DMS 273 (cell line): ENCODE data around the gene RAB44.
"Not testable (repeated sequence)": the region's sequence is repeated elsewhere in the genome, so short reads cannot be mapped to it uniquely, and the experiment has no call there.

ENCODE experiments used
- DNase-seq: peaks from one replicate; lab custom pipeline; 2025; ENCODE audit not compliant: unreplicated experiment; lab: John Stamatoyannopoulos, UW

The RAB44 gene

DNA sequence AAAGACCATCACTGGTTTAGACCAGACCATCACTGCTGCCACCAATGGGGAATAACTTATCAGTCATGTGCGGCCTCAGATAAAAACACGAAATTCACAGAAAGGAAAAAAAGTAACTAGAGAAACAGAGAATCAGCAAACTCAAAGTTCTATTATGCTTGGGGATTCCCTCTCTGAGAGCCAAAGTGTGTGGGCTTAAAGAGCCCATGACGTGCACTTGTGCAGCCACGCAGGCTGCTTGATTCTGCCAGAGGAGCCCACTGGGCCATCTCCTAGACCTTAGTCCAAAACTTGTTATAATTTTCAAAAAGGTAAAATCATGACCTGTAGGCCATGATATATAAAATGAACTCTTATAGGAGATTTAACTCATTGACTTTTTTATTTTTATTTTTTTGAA, 15.2 kb downstream of the RAB44 start:
- DNase-seq, result no peak

DNA sequence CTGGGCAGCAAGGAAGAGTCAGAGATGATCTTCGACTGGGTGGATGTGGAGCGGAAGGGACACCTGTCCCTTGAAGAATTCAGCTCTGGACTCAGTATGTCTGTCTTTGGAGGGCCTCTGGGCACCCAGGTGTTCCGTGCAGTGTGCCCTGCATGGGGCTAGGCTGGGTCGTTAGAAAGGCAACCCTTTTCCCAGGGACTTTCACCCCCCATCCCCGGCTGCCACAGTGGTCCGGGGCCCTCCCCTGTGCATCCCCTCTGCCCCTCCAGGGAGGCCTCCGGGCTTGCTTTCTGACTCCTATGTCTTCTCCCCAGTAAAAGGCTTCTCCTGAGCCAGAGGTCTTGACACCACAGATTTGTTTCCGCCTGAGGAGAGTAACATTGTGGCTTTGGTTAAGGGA, 16.2 kb downstream of the RAB44 start:
- no peak for DNase-seq

DNA sequence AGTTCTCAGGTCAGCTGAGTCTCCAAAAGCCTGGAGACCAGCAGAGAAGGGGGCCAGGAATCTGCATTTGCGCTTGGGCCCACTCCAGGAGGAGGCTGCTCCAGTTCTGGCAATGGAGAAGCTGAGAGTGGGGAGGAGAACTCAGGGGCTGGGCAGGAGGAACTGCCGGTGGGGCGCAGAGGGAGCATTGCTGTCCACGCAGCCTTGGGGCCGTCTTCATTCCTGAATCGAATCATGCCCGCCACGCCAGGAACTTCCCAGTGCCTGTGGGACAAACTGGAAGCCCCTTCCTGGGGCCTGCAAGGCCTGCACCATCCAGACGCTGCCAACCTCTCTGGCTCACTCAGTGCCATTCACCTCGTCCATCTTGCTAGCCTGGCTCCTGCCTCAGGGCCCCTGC, 16.9 kb downstream of the RAB44 start:
- DNase-seq, result no peak

DNA sequence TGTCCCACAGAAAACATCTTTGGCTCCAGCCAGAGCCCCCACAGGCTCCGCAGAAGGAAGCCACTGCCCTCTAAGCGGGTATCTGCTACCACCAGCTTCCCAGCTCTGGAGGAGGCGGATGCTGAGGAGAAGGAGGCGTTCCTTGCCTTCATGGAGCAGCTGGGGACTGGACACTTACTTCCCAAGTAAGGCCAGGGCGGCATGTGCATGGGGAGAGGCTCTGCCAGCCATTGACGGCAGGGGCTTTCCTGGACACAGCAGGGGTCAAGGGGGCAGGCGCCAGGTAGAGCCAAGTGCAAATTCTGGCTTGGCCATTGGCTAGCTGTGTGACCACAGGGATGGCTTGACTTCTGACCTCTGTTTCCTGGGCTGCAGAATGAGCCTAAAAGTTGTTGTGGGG, 17.8 kb downstream of the RAB44 start:
- DNase-seq, result no peak

DNA sequence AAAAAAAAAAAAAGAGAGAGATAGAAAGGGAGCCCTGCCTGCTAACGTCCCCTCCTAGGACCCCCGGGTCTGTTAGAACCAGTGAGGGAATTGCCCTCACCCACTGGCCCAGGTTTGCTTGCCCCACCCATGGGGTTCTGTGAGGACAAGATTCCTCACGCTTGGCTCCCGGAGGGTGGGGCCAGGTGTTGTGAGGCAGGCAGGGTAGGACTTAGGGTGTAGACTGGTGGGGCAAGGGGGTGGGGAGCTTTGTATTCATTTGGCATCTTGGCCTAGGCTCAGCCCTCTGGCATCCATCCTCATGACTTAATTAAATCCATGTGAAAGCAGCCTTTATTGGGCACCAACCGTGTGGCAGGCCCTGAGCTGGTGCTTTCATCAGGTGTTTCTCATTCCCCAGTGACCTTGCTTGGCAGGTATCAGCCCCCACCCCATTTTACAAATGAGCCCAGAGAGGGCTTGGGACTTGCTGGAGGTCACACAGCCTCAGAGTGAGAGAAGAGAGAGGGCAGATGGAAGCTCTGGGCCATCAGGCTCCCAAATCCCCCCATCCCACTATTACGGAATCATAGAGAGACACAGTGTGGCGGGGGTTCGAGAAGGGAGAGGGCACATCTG, 19.0 kb downstream of the RAB44 start:
- DNase-seq, result peak; percentile 32

DNA sequence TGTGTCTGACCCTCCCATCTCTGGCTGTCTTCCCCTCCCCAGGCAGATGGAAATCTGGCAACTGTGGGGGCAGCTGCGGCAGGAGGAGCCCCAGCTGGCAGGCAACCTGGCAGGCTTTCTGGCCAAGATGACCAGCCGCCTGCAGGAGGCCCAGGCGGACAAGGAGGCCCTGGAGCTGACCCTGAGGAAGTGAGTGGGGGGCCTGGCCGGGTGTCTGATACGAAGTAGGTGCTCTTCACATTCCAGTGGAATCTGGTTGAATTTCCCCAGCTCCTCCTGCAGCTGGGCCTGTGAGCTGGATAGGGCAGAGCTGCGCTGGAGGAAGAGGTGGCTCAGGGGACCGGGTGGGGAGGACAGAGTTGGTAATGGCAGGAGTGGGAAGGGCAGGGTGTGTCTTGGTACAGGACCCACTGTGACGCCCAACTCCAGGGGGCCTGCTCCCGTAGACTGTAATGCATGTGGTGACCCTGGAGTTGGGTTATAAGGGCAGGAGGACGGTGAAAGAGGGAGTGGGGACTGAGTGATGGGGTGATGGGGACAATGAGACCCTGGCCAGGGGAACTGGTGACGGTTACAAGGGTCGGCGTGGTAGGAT, 19.7 kb downstream of the RAB44 start:
- DNase-seq, result peak; percentile 60

DNA sequence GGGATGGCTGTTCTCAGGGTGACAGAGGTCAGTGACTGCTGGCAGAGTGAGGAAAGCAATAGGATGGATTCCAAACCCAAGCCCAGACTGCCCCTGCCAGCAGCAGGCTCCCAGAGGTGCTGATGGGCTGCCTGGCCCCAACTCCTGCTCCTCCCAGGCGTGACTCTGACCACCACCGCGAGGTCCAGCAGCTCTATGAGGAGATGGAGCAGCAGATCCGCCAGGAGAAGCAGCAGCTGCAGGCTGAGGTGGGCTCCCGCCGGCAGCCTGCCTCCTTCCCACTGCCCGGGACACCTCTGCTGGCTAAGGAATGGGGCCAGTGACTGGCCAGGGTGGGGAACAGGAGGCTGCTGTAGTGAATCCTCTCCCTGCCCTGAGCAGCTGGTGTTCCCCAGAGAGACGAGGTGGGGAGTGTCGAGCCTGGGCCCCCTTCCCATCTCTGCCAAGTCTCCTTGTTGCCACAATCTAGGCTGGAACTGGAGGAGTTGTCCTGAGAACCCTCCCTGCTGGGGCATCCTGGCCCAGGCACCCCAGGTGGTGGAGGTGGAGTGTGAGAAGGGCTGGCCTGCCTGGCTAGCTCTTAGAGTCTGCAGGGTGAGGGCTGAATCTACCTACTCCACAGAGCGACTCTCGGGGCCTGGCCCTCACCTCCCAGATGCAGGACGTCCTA, 20.4 kb downstream of the RAB44 start:
- DNase-seq, result peak; percentile 59

DNA sequence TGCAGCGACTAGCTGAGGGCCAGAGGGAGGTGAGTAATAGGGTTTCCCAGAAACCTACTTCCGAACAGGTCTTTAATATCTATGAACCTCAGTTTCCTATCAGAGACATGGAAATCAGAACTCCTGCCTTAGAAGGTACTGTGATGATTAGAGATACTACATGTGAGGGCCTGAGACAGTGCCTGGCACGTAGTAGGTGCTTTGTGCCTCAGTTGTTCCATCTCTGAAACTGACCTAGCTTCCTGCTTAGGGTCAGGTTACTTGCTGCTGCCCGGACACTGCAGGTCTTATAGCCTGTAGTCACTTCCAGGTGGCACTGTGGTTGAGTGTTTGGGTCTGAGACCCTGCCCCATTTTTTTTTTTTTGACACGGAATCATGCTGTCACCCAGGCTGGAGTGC, 20.9 kb downstream of the RAB44 start:
- DNase-seq, result no peak

DNA sequence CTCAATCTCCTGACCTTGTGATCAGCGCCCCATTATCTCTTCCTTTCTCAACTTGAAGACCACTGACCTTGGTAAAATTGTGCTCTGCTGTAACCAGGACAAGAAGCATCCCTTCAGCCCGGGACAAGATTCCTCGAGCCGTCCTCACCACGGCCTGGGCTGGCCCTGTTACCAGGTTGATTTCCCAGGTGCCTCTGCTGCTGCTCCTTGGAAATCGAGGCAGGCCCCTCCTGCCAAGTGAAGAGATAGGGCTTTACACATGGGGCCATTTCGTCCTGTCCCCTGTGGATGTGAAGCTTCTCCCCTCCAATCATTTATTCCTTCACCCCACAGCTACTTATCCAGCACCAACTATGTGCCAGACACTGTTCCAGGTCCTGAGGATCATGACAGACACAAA, 21.5 kb downstream of the RAB44 start:
- DNase-seq, result no peak

DNA sequence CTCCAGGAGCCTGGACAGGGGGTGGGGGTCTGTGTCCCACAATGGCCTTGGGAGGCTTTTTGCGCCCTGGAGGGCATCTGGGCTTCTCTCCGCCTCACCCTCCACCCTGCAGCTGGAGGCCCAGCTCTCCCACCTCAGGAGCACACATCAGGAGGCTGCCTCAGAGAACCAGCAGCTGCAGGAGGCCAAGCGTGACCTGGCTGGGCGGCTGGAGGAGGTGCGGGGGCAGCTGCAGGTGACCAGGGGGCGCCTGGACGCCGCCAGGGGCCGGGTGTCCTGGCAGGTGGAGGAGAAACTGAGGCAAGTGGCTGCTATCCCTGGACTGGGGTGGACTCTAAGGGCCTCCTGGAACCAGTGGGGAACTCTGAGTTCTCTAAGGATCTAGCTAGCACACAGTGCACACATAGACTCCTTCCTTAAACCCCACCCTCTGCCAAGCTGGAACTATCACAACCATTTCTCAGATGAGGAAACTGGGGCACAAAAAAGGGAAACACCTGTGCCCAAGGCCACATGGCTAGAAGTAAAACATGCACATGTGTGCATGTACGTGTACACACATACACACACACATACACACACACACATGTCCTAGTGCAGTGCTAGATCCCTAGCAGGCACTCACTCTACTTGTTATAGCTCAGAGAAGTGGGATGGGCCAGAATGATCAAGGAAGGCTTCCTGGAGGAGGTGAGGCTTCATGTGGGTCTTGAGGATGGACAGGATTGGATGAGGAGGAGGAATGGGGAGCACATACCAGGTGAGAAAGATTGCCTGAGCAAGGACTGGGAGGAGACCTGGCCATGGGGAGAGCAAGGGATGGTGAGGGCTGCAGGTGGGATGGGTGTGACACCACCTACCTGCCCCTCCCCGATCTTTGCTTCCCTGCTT, 22.9 kb downstream of the RAB44 start:
- DNase-seq, result no peak

DNA sequence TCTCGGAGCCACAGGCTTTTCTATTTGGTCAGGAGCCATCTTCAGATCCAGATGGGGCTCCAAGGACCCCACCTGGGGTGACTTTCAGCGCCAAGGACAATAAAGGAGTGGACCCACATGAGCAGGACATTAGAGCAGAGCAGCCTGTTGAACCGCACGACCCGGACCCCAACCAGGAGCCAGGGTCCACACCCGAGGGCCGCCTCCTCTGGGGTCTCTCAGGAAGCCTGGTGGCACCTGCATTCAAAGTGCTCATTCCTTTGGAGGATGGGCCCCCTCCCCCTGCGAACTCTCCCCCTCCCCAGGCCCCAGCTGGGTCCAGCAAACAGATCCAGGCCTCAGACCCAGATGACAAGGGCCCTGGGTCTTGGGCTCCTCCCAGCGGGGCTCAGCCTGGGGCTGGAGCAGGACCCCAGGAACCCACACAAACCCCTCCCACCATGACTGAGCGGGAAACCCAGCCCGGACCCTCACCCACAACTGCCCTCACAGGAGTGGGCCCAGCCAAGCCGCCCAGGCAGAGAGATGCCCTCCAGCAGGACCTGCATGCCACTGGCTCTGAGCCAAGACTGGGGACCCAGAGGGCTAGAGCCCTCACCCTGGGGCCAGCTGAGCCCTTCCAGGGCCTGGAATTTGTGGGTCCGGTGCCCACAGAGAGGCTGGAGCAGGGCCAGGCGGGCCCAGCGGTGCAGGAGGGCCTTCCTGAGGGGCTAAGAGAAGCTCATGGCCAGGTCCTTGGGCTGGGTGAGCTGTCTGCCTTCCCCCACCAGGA, 23.9 kb downstream of the RAB44 start:
- DNase-seq, result no peak

DNA sequence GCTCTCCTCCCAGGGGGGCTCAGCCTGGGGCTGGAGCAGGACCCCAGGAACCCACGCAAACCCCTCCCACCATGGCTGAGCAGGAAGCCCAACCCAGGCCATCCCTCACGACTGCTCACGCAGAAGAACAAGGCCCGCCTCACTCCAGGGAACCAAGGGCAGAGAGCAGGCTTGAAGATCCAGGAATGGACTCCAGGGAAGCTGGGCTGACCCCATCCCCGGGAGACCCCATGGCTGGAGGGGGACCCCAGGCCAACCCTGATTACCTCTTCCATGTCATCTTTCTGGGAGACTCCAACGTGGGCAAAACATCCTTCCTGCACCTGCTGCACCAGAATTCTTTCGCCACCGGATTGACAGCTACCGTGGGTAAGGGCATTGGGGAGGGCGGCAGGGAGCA, 24.7 kb downstream of the RAB44 start:
- no peak for DNase-seq

DNA sequence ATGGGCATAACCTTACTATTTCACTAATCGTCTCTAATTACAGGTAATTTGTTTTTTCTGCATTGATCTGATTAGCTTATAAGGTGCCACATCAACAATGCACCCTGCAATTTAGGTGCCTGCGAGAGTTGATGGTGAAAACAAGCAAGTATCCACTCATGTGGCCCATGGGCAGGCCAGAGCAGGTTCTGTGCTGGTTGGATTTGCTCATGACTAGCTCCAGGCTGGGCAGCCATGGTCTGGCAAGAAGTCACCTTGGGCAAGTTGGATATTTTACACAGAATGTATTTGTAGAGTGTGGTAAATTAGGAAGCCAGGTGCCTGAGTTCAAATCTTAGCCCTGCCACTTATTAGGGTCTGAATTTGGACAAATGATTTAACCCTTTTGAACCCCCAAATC, 25.3 kb downstream of the RAB44 start:
- no peak for DNase-seq

DNA sequence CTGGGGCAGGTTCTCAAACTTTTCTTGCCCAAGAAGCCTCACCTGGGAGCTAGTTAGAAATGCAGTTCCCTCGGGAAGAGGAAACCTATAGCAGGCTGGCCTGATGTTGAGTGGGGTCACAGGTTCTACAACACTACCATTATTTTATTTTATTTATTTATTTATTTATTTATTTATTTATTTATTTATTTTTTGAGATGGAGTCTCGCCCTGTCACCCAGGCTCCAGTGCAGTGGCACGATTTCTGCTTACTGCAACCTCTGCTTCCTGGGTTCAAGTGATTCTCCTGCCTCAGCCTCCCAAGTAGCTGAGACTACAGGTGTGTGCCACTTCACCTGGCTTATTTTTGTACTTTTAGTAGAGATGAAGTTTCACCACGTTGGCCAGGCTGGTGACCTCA, 26.4 kb downstream of the RAB44 start:
- not testable (repeated sequence) for DNase-seq

DNA sequence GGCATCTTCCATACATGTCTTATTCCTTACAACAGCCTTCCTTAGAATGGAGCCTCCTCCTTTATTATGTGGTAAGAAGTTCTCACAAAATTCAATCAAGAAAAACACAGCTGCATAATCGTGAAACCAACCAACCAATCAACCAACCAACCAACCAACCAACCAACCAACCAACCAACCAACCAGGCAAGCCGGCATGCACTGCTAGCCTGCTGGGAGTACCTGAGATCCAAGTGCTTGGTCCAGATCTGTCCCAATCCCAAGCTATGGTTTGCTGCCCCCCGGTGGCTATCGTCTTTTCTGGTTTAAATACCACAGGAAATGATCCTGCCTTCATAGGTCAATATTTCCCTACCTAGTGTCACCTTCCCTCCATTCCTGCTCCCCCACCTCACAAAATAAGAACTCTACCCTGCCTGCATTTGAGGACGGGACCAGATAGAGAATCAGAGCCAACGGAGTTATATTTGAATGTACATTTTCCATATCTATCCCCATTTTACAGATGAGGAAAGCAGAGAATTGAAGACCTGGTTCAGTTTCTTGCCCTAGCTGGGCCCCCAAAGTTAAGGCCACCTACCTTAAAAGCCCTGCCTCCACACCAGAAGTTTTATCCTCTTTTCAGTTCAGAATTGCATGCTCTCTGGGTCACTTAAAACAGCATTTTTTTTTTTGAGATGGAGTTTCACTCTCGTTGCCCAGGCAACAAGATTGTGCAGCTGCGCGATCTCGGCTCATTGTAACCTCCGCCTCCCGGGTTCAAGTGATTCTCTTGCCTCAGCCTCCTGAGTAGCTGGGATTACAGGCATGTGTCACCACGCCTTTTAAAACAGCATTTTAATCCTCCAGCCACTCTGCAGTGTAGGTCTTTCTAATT, 27.1 kb downstream of the RAB44 start:
- peak; percentile 91 for DNase-seq

DNA sequence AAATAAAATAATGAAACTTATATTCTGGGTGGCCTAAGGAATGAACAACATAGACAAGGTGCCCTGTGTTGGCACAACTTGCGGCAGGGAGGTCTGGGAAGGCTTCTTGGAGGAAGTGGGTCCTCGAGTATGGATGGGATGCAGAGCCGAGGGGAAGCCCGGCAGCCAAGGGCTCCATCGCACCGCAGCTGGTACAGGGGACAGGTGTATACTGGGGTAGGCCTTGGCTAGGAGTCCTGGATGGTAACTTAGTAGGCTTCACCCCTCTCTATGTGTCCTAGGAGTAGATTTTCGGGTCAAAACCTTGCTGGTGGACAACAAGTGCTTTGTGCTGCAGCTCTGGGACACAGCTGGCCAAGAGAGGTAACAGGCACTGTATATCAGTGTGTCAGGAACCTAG, 28.0 kb downstream of the RAB44 start:
- no peak for DNase-seq

DNA sequence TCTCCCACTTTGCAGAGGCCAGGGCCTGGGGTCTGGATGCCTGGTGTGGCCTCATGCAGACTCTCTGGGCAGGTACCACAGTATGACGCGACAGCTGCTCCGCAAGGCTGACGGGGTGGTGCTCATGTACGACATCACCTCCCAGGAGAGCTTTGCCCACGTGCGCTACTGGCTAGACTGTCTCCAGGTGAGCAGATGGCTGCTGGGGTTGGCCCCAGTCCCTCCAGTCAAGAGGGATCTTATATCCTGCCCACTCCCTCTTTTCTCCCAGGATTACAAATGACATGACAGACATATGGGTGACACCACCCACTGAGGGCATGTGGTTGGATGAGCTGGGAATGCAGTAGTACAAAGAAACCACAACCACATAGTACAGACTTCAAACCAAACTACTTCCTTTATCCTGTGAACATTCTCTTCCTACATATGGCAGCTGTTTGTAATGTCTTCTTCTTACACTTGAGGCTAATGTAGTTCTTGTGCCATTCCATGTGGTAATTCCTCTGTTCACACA, 29.9 kb downstream of the RAB44 start:
- peak; percentile 90 for DNase-seq

DNA sequence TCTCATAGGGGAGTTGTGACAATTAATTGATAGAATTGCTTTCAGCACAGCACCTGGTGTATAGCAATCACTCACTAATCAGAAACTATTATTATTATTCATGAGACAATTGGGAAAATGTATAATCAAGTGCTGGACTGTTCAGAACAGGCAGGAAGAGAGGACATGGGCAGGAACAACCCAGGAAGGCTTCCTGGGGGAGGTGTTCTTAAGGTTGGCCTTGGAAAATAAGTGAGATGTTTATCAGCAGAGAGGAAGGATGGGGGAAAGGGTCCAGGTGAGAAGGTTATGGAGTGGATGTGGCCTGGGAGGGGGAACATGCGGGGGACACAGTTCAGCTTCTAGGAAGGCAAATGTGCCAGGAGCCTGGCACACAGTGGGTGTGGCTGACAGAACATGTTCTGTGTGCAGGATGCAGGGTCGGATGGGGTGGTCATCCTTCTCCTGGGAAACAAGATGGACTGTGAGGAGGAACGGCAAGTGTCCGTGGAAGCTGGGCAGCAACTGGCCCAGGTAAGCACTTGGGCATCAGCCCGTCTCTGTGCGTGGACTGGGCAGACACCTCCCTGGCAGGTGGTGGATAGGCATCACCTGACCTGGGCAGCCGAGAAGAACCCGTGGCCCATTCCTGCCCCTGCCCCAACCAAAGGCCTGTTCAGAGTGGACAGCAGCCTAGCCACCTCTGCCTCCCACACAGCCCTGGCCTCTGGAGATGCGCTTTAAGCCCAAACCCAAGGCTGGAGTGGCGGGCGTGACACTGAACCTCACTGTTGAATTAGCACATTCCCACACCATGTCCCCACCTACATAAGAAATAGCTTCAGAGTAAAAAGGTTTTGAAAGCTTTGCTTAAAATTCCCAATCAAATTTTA, 30.9 kb downstream of the RAB44 start:
- DNase-seq, result no peak

DNA sequence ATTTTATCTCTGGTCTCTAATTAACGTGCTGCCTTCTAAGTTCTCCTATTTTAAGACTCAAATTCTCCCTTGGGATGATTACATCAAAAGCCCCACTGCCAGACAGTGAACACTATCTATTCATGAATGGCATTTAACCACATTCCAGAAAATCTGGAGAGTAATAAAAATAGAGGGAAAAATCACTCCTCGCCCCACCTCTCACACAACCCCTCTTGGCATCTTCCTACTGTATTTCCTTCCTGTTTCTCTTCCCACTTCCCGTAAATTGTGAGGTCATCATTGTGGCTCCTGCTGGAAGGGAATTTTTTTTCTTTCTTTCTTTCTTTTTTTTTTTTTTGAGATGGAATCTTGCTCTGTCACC, 31.5 kb downstream of the RAB44 start:
- DNase-seq, result no peak
